ENCODE measurements around the gene ZNF853.

Gene ZNF853

GRCh38 chr7:6606866-6607583 is 8.4 kb upstream of the ZNF853 start:
- ATAC-seq (ENCODE audit: insufficient read depth, low read depth) (no peak), DNase-seq (no peak)
- Histone ChIP-seq H4K20me1 (ENCODE audit: insufficient read depth, low read length) (peaks cover 16% of the 10 kb centered on the region), H3K9ac (ENCODE audit: low read depth, low read length) (no peak overlapping the region), H3K27me3 (ENCODE audit: insufficient read depth, low read length, poor library complexity) (no peaks in the 10 kb centered on the region), H2AFZ (ENCODE audit: low read depth, low read length) (no peak overlapping the region), H3K4me3 (ENCODE audit: low read depth in 1 of 2, low read length in 2 of 2) (no peak overlapping the region), H3K36me3 (ENCODE audit: insufficient read depth, low read length) (peaks cover 60% of the 10 kb centered on the region), H3K79me2 (ENCODE audit: insufficient read depth, low read length) (peaks cover 6% of the 10 kb centered on the region; the same call in 1 of the 2 replicates), H3K9me3 (ENCODE audit: insufficient read depth, low read length, severe bottlenecking) (no peaks in the 10 kb centered on the region), H3K4me1 (ENCODE audit: insufficient read depth, low read length) (no peaks in the 10 kb centered on the region), H3K27ac (ENCODE audit: low read length) (no peak overlapping the region), H3K4me2 (ENCODE audit: insufficient read depth, low read length) (no peak overlapping the region)
- TF ChIP-seq, protein P1, sequence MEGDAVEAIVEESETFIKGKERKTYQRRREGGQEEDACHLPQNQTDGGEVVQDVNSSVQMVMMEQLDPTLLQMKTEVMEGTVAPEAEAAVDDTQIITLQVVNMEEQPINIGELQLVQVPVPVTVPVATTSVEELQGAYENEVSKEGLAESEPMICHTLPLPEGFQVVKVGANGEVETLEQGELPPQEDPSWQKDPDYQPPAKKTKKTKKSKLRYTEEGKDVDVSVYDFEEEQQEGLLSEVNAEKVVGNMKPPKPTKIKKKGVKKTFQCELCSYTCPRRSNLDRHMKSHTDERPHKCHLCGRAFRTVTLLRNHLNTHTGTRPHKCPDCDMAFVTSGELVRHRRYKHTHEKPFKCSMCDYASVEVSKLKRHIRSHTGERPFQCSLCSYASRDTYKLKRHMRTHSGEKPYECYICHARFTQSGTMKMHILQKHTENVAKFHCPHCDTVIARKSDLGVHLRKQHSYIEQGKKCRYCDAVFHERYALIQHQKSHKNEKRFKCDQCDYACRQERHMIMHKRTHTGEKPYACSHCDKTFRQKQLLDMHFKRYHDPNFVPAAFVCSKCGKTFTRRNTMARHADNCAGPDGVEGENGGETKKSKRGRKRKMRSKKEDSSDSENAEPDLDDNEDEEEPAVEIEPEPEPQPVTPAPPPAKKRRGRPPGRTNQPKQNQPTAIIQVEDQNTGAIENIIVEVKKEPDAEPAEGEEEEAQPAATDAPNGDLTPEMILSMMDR (IDR thresholded peaks at IDR 0.05; ENCODE audit: borderline replicate concordance, extremely low read depth, low read length, poor library complexity, severe bottlenecking): no peak
- no peak for TF ChIP-seq EZH2 (IDR thresholded peaks at IDR 0.05; ENCODE audit: borderline replicate concordance, low read depth, low read length, severe bottlenecking)

DNA sequence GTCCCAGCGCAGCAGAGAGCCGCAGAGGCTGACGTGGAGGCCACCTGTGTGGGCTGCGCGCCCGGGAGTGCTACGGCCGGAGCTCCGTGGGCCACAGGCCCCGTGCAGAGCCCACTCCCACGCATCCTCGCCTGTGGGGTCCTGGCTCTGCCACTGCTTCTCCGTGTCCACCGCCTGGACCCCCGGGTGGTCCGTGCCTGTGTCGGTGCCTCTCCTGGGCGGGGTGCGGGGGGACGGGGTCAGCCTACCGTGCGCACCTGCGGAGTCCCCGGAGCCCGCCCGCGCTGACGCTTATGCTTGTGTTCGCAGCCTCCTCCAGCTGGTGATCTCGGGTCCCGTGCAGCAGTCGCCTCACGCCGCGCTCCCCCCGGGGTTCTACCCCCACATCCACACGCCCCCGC is 7.8 kb upstream of the ZNF853 start:
- Histone ChIP-seq H3K27me3 (ENCODE audit: insufficient read depth, low read length, poor library complexity) (no peaks in the 10 kb centered on the region), H3K36me3 (ENCODE audit: insufficient read depth, low read length) (peaks cover 54% of the 10 kb centered on the region), H3K9ac (ENCODE audit: low read depth, low read length) (no peak overlapping the region), H3K4me1 (ENCODE audit: insufficient read depth, low read length) (no peaks in the 10 kb centered on the region), H2AFZ (ENCODE audit: low read depth, low read length) (no peak overlapping the region), H4K20me1 (ENCODE audit: insufficient read depth, low read length) (peaks cover 16% of the 10 kb centered on the region), H3K27ac (ENCODE audit: low read length) (no peak overlapping the region), H3K9me3 (ENCODE audit: insufficient read depth, low read length, severe bottlenecking) (no peaks in the 10 kb centered on the region), H3K4me3 (ENCODE audit: low read depth in 1 of 2, low read length in 2 of 2) (no peak overlapping the region), H3K4me2 (ENCODE audit: insufficient read depth, low read length) (no peak overlapping the region), H3K79me2 (ENCODE audit: insufficient read depth, low read length) (peaks cover 2% of the 10 kb centered on the region; the same call in 1 of the 2 replicates)
- TF ChIP-seq EZH2 (IDR thresholded peaks at IDR 0.05; ENCODE audit: borderline replicate concordance, low read depth, low read length, severe bottlenecking): no peak
- no peak for ATAC-seq (ENCODE audit: insufficient read depth, low read depth)
- no peak for DNase-seq

DNA sequence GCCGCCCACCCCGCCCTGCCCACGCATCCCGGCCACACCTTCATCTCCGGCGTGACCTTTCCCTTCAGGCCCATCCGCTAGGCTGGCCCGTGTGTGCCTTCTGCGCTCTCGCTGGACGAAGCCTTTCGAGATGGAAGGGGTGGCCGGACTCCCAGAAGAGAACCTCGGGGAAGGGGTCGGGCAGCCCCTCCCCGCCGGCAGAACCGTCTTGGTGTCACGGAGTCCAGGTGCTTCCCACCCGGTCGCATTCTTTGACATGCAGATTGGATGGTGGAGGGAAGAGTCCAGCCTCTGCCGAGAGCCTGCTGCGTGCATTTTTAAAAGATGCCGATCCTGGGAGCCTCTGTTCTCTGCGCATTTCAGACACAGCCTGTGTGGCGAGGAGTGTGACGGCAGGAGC is 7.3 kb upstream of the ZNF853 start:
- no peaks in the 10 kb centered on the region for H3K4me1 ChIP-seq (ENCODE audit: insufficient read depth, low read length)
- no peaks in the 10 kb centered on the region for H3K27me3 ChIP-seq (ENCODE audit: insufficient read depth, low read length, poor library complexity)
- ATAC-seq (ENCODE audit: insufficient read depth, low read depth): no peak
- no peaks in the 10 kb centered on the region for H3K9me3 ChIP-seq (ENCODE audit: insufficient read depth, low read length, severe bottlenecking)
- no peak overlapping the region for H3K9ac ChIP-seq (ENCODE audit: low read depth, low read length)
- H3K79me2 ChIP-seq (ENCODE audit: insufficient read depth, low read length): no peaks in the 10 kb centered on the region
- H3K4me3 ChIP-seq (ENCODE audit: low read depth in 1 of 2, low read length in 2 of 2): no peak overlapping the region
- peaks cover 49% of the 10 kb centered on the region for H3K36me3 ChIP-seq (ENCODE audit: insufficient read depth, low read length)
- no peak overlapping the region for H3K27ac ChIP-seq (ENCODE audit: low read length)
- H2AFZ ChIP-seq (ENCODE audit: low read depth, low read length): no peak overlapping the region
- TF ChIP-seq EZH2 (IDR thresholded peaks at IDR 0.05; ENCODE audit: borderline replicate concordance, low read depth, low read length, severe bottlenecking): no peak
- TF ChIP-seq, protein P1 (IDR thresholded peaks at IDR 0.05; ENCODE audit: borderline replicate concordance, extremely low read depth, low read length, poor library complexity, severe bottlenecking): no peak
- H3K4me2 ChIP-seq (ENCODE audit: insufficient read depth, low read length): no peak overlapping the region
- H4K20me1 ChIP-seq (ENCODE audit: insufficient read depth, low read length): peaks cover 19% of the 10 kb centered on the region
- DNase-seq: no peak

GRCh38 chr7:6608794-6609193 is 6.6 kb upstream of the ZNF853 start:
- H3K27ac ChIP-seq (ENCODE audit: low read length): no peak overlapping the region
- peaks cover 42% of the 10 kb centered on the region for H3K36me3 ChIP-seq (ENCODE audit: insufficient read depth, low read length)
- ATAC-seq (ENCODE audit: insufficient read depth, low read depth) (no peak), DNase-seq (no peak)
- H3K4me1 ChIP-seq (ENCODE audit: insufficient read depth, low read length): no peaks in the 10 kb centered on the region
- H3K9ac ChIP-seq (ENCODE audit: low read depth, low read length): no peak overlapping the region
- H3K4me2 ChIP-seq (ENCODE audit: insufficient read depth, low read length): no peak overlapping the region
- H3K9me3 ChIP-seq (ENCODE audit: insufficient read depth, low read length, severe bottlenecking): no peaks in the 10 kb centered on the region
- no peak overlapping the region for H2AFZ ChIP-seq (ENCODE audit: low read depth, low read length)
- H3K27me3 ChIP-seq (ENCODE audit: insufficient read depth, low read length, poor library complexity): no peaks in the 10 kb centered on the region
- no peak overlapping the region for H3K4me3 ChIP-seq (ENCODE audit: low read depth in 1 of 2, low read length in 2 of 2)
- peaks cover 19% of the 10 kb centered on the region for H4K20me1 ChIP-seq (ENCODE audit: insufficient read depth, low read length)
- no peaks in the 10 kb centered on the region for H3K79me2 ChIP-seq (ENCODE audit: insufficient read depth, low read length)
- TF ChIP-seq EZH2 (IDR thresholded peaks at IDR 0.05; ENCODE audit: borderline replicate concordance, low read depth, low read length, severe bottlenecking): no peak
- TF ChIP-seq, protein P1 (IDR thresholded peaks at IDR 0.05; ENCODE audit: borderline replicate concordance, extremely low read depth, low read length, poor library complexity, severe bottlenecking): no peak

Measured in DND-41 (cell line).